Neural crest cell (in vitro differentiated cells): ENCODE results near the gene PPP6R3. TPM values are rescaled to one million over a fixed set of nuclear protein-coding genes. Genes with fewer than 3 reads are reported as not detected.
A peak's percentile ranks its signal among the peaks of the same experiment; 100 is the strongest.

Experiments used
- DNase-seq: peaks from one replicate; pipeline ENCODE4 v3.0.0; 2021; ENCODE audit warnings: low read depth, mixed read lengths, low spot score
- H3K27ac Mint-ChIP-seq: one replicate; pipeline ENCODE4 v1.8.0; 2021; ENCODE audit warnings: mild to moderate bottlenecking, mixed read lengths; ENCODE audit not compliant: unreplicated experiment
- H3K27me3 Mint-ChIP-seq: 2 replicates; pipeline ENCODE4 v1.8.0; 2021; ENCODE audit warnings: low read depth, mild to moderate bottlenecking, mixed read lengths
- H3K36me3 Mint-ChIP-seq: 2 replicates; pipeline ENCODE4 v1.8.0; 2021; ENCODE audit warnings: low read depth, mild to moderate bottlenecking, mixed read lengths
- H3K4me1 Mint-ChIP-seq: 2 replicates; pipeline ENCODE4 v1.8.0; 2021; ENCODE audit warnings: mixed read lengths
- H3K4me3 Mint-ChIP-seq: one replicate; pipeline ENCODE4 v1.8.0; 2021; ENCODE audit warnings: mild to moderate bottlenecking, mixed read lengths
- H3K9me3 Mint-ChIP-seq: 2 replicates; pipeline ENCODE4 v1.8.0; 2021; ENCODE audit warnings: mixed read lengths
- total RNA-seq: library from RNA; stranded (reverse); gene quantifications from 2 replicates; pipeline ENCODE4 v1.2.1, GENCODE V29; 2021
- TF ChIP-seq, protein P1 (sequence below): fragments of 200-600 bp; sonication (generic); conservative IDR thresholded peaks from 2 replicates; pipeline ENCODE4 v1.5.0; 2021; ENCODE audit warnings: antibody characterized with exemption, mild to moderate bottlenecking

PPP6R3 gene
- total RNA-seq, 1 donor from 2014 or later, result 111 TPM

DNA sequence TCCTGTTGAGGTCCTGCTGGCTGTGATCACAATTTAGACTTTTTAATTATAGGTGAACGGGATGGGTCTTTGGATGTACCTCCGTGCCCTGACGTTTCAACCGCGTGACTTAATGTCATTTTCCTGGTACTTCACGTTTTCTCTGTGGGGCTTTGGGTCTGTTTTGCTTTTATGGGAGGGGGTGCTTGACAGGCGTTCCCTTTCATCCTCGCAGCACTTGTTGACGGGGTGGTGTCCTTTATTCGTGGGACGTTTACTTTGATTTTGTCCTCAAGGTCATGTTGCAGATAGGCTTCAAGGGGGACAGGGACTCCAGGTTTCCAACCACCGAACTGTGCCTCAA, 994 bp downstream of the PPP6R3 start:
- TF ChIP-seq, protein P1, sequence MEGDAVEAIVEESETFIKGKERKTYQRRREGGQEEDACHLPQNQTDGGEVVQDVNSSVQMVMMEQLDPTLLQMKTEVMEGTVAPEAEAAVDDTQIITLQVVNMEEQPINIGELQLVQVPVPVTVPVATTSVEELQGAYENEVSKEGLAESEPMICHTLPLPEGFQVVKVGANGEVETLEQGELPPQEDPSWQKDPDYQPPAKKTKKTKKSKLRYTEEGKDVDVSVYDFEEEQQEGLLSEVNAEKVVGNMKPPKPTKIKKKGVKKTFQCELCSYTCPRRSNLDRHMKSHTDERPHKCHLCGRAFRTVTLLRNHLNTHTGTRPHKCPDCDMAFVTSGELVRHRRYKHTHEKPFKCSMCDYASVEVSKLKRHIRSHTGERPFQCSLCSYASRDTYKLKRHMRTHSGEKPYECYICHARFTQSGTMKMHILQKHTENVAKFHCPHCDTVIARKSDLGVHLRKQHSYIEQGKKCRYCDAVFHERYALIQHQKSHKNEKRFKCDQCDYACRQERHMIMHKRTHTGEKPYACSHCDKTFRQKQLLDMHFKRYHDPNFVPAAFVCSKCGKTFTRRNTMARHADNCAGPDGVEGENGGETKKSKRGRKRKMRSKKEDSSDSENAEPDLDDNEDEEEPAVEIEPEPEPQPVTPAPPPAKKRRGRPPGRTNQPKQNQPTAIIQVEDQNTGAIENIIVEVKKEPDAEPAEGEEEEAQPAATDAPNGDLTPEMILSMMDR, result no peak
- no peaks in the 10 kb centered on the region for H3K9me3 Mint-ChIP-seq
- peaks cover 7% of the 10 kb centered on the region for H3K27me3 Mint-ChIP-seq
- H3K27ac Mint-ChIP-seq, result no peak overlapping the region
- peaks cover 2% of the 10 kb centered on the region for H3K36me3 Mint-ChIP-seq
- H3K4me3 Mint-ChIP-seq, result peak overlapping the region; percentile 92
- DNase-seq, result no peak
- H3K4me1 Mint-ChIP-seq, result peaks cover 44% of the 10 kb centered on the region

DNA sequence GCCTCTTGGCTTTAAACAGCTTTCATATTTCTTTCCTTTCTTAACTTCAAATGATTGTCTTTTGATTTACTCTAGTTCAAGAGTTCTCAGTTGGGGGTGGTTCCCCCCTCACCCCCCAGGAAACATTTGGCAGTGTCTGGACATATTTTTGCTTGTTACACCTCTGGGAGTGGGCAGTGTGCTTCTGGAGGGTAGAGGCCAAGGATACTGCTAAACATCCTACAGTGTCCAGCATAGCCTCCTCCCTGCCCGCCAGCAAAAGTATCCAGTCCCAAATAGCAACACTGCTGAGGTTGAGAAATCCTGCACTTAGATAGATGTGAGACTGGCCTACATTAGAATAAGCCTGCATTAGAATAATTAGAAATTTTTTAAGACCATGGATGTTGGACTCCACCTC, 3.2 kb downstream of the PPP6R3 start:
- H3K9me3 Mint-ChIP-seq, result no peaks in the 10 kb centered on the region
- peaks cover 59% of the 10 kb centered on the region for H3K4me1 Mint-ChIP-seq
- TF ChIP-seq, protein P1, result no peak
- H3K27ac Mint-ChIP-seq, result no peak overlapping the region
- H3K27me3 Mint-ChIP-seq, result peaks cover 7% of the 10 kb centered on the region
- peaks cover 2% of the 10 kb centered on the region for H3K36me3 Mint-ChIP-seq
- peak overlapping the region; percentile 81 for H3K4me3 Mint-ChIP-seq
- DNase-seq, result no peak

DNA sequence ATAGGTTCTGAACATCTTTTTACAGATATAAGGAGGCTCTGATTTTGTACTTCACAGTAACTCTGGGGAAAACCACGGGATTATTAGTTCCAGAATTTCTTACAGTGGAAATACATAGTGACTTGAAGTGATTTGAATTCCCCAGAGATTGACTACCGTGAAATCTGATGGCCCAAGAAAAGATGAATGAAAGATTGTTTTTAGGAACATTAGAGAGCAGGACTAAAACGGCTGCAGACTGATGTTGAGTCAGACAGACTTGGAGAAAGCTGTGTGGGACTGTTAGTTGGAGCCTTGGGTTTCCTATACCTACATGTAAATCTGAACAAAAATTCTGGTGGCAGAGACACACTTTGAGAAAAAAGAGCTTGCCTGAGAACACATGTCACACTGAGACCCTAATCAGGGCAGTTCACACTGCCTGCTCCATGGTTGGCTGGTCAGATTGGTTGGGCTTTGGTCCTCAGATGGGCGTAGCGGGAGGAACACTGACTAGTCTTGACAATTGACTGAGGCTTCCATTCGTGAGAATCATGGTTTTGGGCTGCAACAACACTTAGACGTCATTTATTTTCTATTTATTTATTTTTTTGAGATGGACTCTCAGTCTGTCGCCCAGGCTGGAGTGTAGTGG, 6.8 kb downstream of the PPP6R3 start:
- H3K4me3 Mint-ChIP-seq, result peak overlapping the region; percentile 18
- no peaks in the 10 kb centered on the region for H3K27me3 Mint-ChIP-seq
- H3K27ac Mint-ChIP-seq, result no peak overlapping the region
- peaks cover 4% of the 10 kb centered on the region for H3K9me3 Mint-ChIP-seq
- DNase-seq, result no peak
- H3K36me3 Mint-ChIP-seq, result peaks cover 17% of the 10 kb centered on the region
- peaks cover 72% of the 10 kb centered on the region for H3K4me1 Mint-ChIP-seq
- TF ChIP-seq, protein P1, result no peak

DNA sequence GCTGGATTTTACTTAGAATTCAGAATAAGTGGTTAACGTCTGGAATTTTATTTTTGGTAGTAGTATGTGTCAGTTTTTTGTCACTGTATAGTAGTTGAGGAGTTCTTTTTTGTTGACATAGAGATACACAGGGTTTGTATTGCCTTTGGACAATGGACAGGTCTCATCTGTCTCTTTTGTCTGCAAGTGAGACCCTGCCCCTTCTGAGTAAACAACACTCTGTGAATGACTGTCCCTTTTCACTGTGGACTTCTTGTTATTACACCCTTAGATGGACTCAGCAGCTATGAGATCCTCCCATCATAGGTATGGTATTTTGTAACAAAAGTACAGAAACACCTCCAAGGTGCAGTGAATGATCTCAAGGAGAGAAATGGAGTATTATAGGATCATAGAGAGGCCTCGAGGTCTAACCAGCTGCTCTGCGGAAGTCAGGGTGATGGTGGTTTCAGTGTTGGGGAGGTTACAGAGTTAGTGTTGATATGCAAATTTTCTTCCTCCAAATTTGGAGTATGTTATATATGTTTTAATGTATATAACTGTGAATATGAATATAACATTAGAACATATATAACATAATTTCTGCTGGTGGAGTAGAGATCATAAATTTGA, 7.8 kb downstream of the PPP6R3 start:
- Mint-ChIP-seq H3K4me1 (peaks cover 65% of the 10 kb centered on the region), H3K27ac (no peak overlapping the region), H3K27me3 (no peaks in the 10 kb centered on the region), H3K36me3 (peaks cover 27% of the 10 kb centered on the region), H3K4me3 (no peak overlapping the region), H3K9me3 (peaks cover 4% of the 10 kb centered on the region)
- TF ChIP-seq, protein P1, result no peak
- no peak for DNase-seq

DNA sequence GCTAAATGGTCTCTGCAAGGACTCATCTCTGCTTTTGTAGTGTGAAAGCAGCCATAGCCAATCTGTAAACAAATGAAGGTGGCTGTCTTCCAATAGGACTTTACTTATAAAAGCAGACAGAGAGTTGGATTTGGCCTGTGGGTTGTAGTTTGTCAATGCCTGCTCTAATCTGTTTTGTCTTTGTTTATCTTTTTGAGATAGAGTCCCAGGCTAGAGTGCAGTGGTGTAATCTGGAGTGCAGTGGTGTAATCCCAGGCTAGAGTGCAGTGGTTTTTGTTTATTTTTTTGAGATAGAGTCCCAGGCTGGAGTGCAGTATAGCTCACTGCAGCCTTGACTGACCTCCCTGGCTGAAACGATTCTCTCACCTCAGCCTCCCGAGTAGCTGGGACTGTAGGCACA, 8.6 kb downstream of the PPP6R3 start:
- no peaks in the 10 kb centered on the region for H3K27me3 Mint-ChIP-seq
- peaks cover 6% of the 10 kb centered on the region for H3K9me3 Mint-ChIP-seq
- no peak overlapping the region for H3K4me3 Mint-ChIP-seq
- H3K4me1 Mint-ChIP-seq, result peaks cover 60% of the 10 kb centered on the region
- DNase-seq, result no peak
- TF ChIP-seq, protein P1, result no peak
- H3K27ac Mint-ChIP-seq, result no peak overlapping the region
- peaks cover 33% of the 10 kb centered on the region for H3K36me3 Mint-ChIP-seq
